Measurements from ENCODE around the gene GSN. TPM values are rescaled to one million over a fixed set of nuclear protein-coding genes. Genes with fewer than 3 reads are reported as not detected.

GSN gene
- total RNA-seq, 1 experiment from 2014 or later: 68.3 TPM

- BruUV-seq (replicated peaks): no TSS peak
- H3K9me3 Mint-ChIP-seq (ENCODE audit: low read depth, unreplicated experiment): no peaks in the 10 kb centered on the region
- intact Hi-C loops (cut with micrococcal nuclease; ENCODE audit: unreplicated experiment): no loop called here
- no peaks in the 10 kb centered on the region for H3K4me1 Mint-ChIP-seq (ENCODE audit: low read depth, unreplicated experiment)
- CTCF ChIA-PET: no interaction called here
- H3K4me3 Mint-ChIP-seq (ENCODE audit: low read depth, unreplicated experiment): no peak overlapping the region
- H3K27me3 Mint-ChIP-seq (ENCODE audit: unreplicated experiment): no peaks in the 10 kb centered on the region
- no peak overlapping the region for H3K27ac Mint-ChIP-seq (ENCODE audit: unreplicated experiment)
- H3K36me3 Mint-ChIP-seq (ENCODE audit: insufficient read depth, unreplicated experiment): no peaks in the 10 kb centered on the region
- TF ChIP-seq, protein P1, sequence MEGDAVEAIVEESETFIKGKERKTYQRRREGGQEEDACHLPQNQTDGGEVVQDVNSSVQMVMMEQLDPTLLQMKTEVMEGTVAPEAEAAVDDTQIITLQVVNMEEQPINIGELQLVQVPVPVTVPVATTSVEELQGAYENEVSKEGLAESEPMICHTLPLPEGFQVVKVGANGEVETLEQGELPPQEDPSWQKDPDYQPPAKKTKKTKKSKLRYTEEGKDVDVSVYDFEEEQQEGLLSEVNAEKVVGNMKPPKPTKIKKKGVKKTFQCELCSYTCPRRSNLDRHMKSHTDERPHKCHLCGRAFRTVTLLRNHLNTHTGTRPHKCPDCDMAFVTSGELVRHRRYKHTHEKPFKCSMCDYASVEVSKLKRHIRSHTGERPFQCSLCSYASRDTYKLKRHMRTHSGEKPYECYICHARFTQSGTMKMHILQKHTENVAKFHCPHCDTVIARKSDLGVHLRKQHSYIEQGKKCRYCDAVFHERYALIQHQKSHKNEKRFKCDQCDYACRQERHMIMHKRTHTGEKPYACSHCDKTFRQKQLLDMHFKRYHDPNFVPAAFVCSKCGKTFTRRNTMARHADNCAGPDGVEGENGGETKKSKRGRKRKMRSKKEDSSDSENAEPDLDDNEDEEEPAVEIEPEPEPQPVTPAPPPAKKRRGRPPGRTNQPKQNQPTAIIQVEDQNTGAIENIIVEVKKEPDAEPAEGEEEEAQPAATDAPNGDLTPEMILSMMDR (IDR thresholded peaks at IDR 0.05; ENCODE audit: unreplicated experiment): no peak
- DNase-seq: no peak
Observed at GRCh38 chr9:121239851-121240250, 28.1 kb upstream of the GSN start.

- DNase-seq: no peak
- Mint-ChIP-seq H3K27me3 (ENCODE audit: unreplicated experiment) (no peaks in the 10 kb centered on the region), H3K27ac (ENCODE audit: unreplicated experiment) (no peak overlapping the region), H3K4me3 (ENCODE audit: low read depth, unreplicated experiment) (no peak overlapping the region), H3K36me3 (ENCODE audit: insufficient read depth, unreplicated experiment) (no peaks in the 10 kb centered on the region), H3K9me3 (ENCODE audit: low read depth, unreplicated experiment) (no peaks in the 10 kb centered on the region), H3K4me1 (ENCODE audit: low read depth, unreplicated experiment) (no peaks in the 10 kb centered on the region)
- intact Hi-C loops (cut with micrococcal nuclease; ENCODE audit: unreplicated experiment): no loop called here
- TF ChIP-seq, protein P1 (IDR thresholded peaks at IDR 0.05; ENCODE audit: unreplicated experiment): no peak
- BruUV-seq (replicated peaks): no TSS peak
- CTCF ChIA-PET: interaction anchor here (0.6 kb wide), 1 partner anchor 1565 kb away, joined by 5 read pairs; no protein-coding TSS in a partner anchor
Observed at GRCh38 chr9:121240472-121241135, 27.4 kb upstream of the GSN start.

DNA sequence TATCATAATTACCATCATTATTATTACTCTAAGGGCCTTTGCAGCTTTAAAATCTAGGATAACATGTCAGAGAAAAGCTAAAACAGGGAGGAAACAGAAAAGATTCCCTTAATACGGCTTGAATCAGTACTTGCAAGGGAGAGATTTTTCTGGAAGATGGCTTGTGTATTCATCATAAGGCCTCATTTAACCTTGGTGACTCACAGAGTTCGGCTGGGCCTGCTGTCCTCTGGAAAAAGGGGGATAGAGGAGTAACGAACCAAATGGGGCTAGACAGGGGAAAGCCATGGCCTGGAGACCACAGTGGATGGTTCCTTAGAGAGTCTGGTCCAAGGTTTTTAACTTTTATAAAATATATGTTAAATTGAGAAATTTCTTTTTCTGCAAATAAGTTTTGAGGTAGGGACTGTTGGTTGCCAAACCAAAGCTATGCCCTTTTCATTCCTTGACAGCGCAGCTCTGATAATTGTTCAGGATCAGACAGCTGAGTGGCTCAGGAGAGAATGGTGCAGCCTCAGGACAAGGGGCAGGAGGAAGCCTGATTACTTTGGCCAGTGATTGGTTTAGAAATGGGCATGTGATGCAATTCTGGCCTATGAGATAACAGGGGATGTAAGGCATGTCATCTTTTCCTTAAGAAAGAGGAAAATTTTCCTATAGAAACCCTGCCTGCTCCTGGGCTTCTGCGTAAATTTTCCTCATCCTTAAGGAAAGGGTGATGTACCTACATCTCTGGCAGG lies 25.6 kb upstream of the GSN start:
- Mint-ChIP-seq H3K4me3 (ENCODE audit: low read depth, unreplicated experiment) (no peak overlapping the region), H3K36me3 (ENCODE audit: insufficient read depth, unreplicated experiment) (no peaks in the 10 kb centered on the region), H3K27me3 (ENCODE audit: unreplicated experiment) (no peaks in the 10 kb centered on the region), H3K9me3 (ENCODE audit: low read depth, unreplicated experiment) (no peaks in the 10 kb centered on the region), H3K4me1 (ENCODE audit: low read depth, unreplicated experiment) (no peaks in the 10 kb centered on the region), H3K27ac (ENCODE audit: unreplicated experiment) (no peak overlapping the region)
- CTCF ChIA-PET: no interaction called here
- BruUV-seq (replicated peaks): no TSS peak
- intact Hi-C loops (cut with micrococcal nuclease; ENCODE audit: unreplicated experiment): no loop called here
- no peak for DNase-seq
- TF ChIP-seq, protein P1 (IDR thresholded peaks at IDR 0.05; ENCODE audit: unreplicated experiment): no peak

DNA sequence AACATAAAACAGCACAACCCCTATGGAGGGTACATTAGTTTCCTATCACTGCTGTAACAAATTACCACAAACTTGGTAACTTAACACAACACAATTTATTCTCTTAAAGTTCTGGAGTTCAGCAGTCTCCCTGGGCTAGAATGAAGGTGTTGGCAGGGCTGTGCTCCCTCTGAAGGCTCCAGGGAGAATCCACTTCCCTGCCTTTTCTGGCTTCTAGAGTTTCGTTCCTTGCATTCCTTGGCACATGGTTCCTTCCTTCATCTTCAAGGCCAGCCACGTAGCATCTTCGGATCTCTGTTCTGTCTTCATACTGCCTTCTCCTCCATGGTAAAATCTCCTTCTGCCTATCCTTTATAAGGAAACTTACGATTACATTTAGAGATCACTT lies 25.0 kb upstream of the GSN start:
- Mint-ChIP-seq H3K27ac (ENCODE audit: unreplicated experiment) (no peak overlapping the region), H3K4me3 (ENCODE audit: low read depth, unreplicated experiment) (no peak overlapping the region), H3K9me3 (ENCODE audit: low read depth, unreplicated experiment) (no peaks in the 10 kb centered on the region), H3K27me3 (ENCODE audit: unreplicated experiment) (no peaks in the 10 kb centered on the region), H3K36me3 (ENCODE audit: insufficient read depth, unreplicated experiment) (no peaks in the 10 kb centered on the region), H3K4me1 (ENCODE audit: low read depth, unreplicated experiment) (no peaks in the 10 kb centered on the region)
- intact Hi-C loops (cut with micrococcal nuclease; ENCODE audit: unreplicated experiment): no loop called here
- TF ChIP-seq, protein P1 (IDR thresholded peaks at IDR 0.05; ENCODE audit: unreplicated experiment): no peak
- no TSS peak for BruUV-seq (replicated peaks)
- CTCF ChIA-PET: no interaction called here
- no peak for DNase-seq
